Naive B cell (primary cell): ENCODE data around the gene PGA3. TPM values are rescaled to one million over a fixed set of nuclear protein-coding genes. Genes with fewer than 3 reads are reported as not detected.
A peak's percentile ranks its signal among the peaks of the same experiment; 100 is the strongest.
"Not testable (repeated sequence)": the region's sequence is repeated elsewhere in the genome, so short reads cannot be mapped to it uniquely, and the experiment has no call there.

Source experiments
- ATAC-seq, 2 donors: fragments of 150-1000 bp; cut with Tn5 transposase; 2 replicates each; pipeline ENCODE4 v1.10.0; 2021; ENCODE audit warnings: low read depth in 2 of 2, mild to moderate bottlenecking in 2 of 2, moderate library complexity in 2 of 2
- DNase-seq: peaks from one replicate; pipeline ENCODE4 v3.0.0; 2022
- H3K27ac Mint-ChIP-seq, 6 donors: one replicate each; pipeline ENCODE4 v1.8.0; 2020 to 2022; ENCODE audit warnings: mild to moderate bottlenecking in 6 of 6, mixed read lengths in 6 of 6, moderate library complexity in 5 of 6, inconsistent platforms in 2 of 6
- H3K27me3 Mint-ChIP-seq, 3 donors: one replicate each; pipeline ENCODE4 v1.8.0; 2021 to 2022; ENCODE audit warnings: mixed read lengths in 3 of 3, mild to moderate bottlenecking in 1 of 3
- H3K36me3 Mint-ChIP-seq, 2 donors: one replicate each; pipeline ENCODE4 v1.8.0; 2020 to 2022; ENCODE audit warnings: mixed read lengths in 2 of 2, inconsistent platforms in 1 of 2, mild to moderate bottlenecking in 1 of 2
- H3K4me1 Mint-ChIP-seq, 3 donors: one replicate each; pipeline ENCODE4 v1.8.0; 2020 to 2022; ENCODE audit warnings: mixed read lengths in 3 of 3, inconsistent platforms in 1 of 3, mild to moderate bottlenecking in 1 of 3, moderate library complexity in 1 of 3
- H3K4me3 Mint-ChIP-seq, 8 donors: one replicate each; pipeline ENCODE4 v1.8.0; 2020 to 2022; ENCODE audit warnings: mild to moderate bottlenecking in 8 of 8, mixed read lengths in 8 of 8, moderate library complexity in 8 of 8, inconsistent platforms in 2 of 8
- H3K9me3 Mint-ChIP-seq, 7 donors: one replicate each; pipeline ENCODE4 v1.8.0; 2020 to 2022; ENCODE audit warnings: mixed read lengths in 7 of 7, mild to moderate bottlenecking in 5 of 7, inconsistent platforms in 2 of 7, moderate library complexity in 1 of 7
- polyA plus RNA-seq, 6 donors: library from polyadenylated mRNA; unstranded; fragments of 300-500 nt; fragmentation: Illumina TruSeq; gene quantifications; one replicate each; pipeline ENCODE4 v1.2.3, GENCODE V29; 2021; ENCODE audit warnings: low read depth in 6 of 6

The PGA3 gene
- polyA plus RNA-seq, 6 donors from 2014 or later, result not detected

- not testable (repeated sequence) for H3K4me1 Mint-ChIP-seq, H3K27me3 Mint-ChIP-seq, H3K4me3 Mint-ChIP-seq, DNase-seq, H3K36me3 Mint-ChIP-seq, H3K27ac Mint-ChIP-seq, H3K9me3 Mint-ChIP-seq, ATAC-seq
These were observed 49.0 kb downstream of the PGA3 start for GRCh38 chr11:61252332-61252731.

- no peaks in the 10 kb centered on the region for H3K27me3 Mint-ChIP-seq
- peak; percentile 73 to 78 for ATAC-seq
- H3K9me3 Mint-ChIP-seq, result no peaks in the 10 kb centered on the region
- H3K36me3 Mint-ChIP-seq, result no peaks in the 10 kb centered on the region
- peak overlapping the region in 1 of 8 donors; percentile 21 for H3K4me3 Mint-ChIP-seq
- H3K4me1 Mint-ChIP-seq, result no peaks in the 10 kb centered on the region
- DNase-seq, result peak; percentile 43
- no peak overlapping the region for H3K27ac Mint-ChIP-seq
These were observed 51.2 kb downstream of the PGA3 start for GRCh38 chr11:61254403-61255025.

- H3K36me3 Mint-ChIP-seq, result no peaks in the 10 kb centered on the region
- H3K4me3 Mint-ChIP-seq, result no peak overlapping the region
- no peak for ATAC-seq
- H3K9me3 Mint-ChIP-seq, result no peaks in the 10 kb centered on the region
- H3K4me1 Mint-ChIP-seq, result no peaks in the 10 kb centered on the region
- no peak for DNase-seq
- H3K27me3 Mint-ChIP-seq, result no peaks in the 10 kb centered on the region
- H3K27ac Mint-ChIP-seq, result peak overlapping the region in 1 of 6 donors; percentile 0
These were observed 53.6 kb downstream of the PGA3 start for GRCh38 chr11:61256710-61257482.

GRCh38 chr11:61258546-61258945 is 55.2 kb downstream of the PGA3 start:
- ATAC-seq (no peak), DNase-seq (no peak)
- Mint-ChIP-seq H3K4me1 (no peaks in the 10 kb centered on the region), H3K27me3 (no peaks in the 10 kb centered on the region), H3K4me3 (no peak overlapping the region), H3K9me3 (no peaks in the 10 kb centered on the region), H3K36me3 (no peaks in the 10 kb centered on the region), H3K27ac (no peak overlapping the region)

- Mint-ChIP-seq H3K27me3 (no peaks in the 10 kb centered on the region), H3K36me3 (no peaks in the 10 kb centered on the region), H3K27ac (peak overlapping the region in 1 of 6 donors; percentile 69), H3K9me3 (no peaks in the 10 kb centered on the region), H3K4me1 (no peaks in the 10 kb centered on the region), H3K4me3 (no peak overlapping the region)
- ATAC-seq (no peak), DNase-seq (no peak)
These were observed 56.0 kb downstream of the PGA3 start for GRCh38 chr11:61259363-61259762.

Other genes starting within 250 kb of the PGA3 start
- 10 to 100 TPM in 4 of 6 donors, 1 to 10 TPM in 2; 6.4 to 25.2 (median 10.8) TPM for gene CD6, start 231.8 kb upstream of the PGA3 start, polyA plus RNA-seq
- gene CD5, start 101.0 kb upstream of the PGA3 start, polyA plus RNA-seq, result 10 to 100 TPM in 3 of 6 donors, 1 to 10 TPM in 3; 5.6 to 21.0 (median 10.5) TPM
- gene VPS37C, start 42.1 kb upstream of the PGA3 start, polyA plus RNA-seq, result 1 to 10 TPM; 1.0 to 4.6 (median 2.4) TPM
- gene PGA4, start 18.8 kb downstream of the PGA3 start, polyA plus RNA-seq, result under 1 TPM in 1 of 6 donors, not detected in 5; 0.17 TPM
- not detected for gene PGA5, start 37.7 kb downstream of the PGA3 start, polyA plus RNA-seq
- gene VWCE, start 91.8 kb downstream of the PGA3 start, polyA plus RNA-seq, result under 1 TPM in 3 of 6 donors, not detected in 3; 0.24 to 0.79 (median 0.76) TPM
- gene DDB1, start 129.6 kb downstream of the PGA3 start, polyA plus RNA-seq, result 100 to 1,000 TPM; 103 to 177 (median 111) TPM
- 10 to 100 TPM; 38.3 to 62.2 (median 46.4) TPM for gene TKFC, start 129.7 kb downstream of the PGA3 start, polyA plus RNA-seq
- 1,000 to 10,000 TPM; 1,105 to 1,945 (median 1,251) TPM for gene CYB561A3, start 158.4 kb downstream of the PGA3 start, polyA plus RNA-seq
- gene TMEM138, start 158.9 kb downstream of the PGA3 start, polyA plus RNA-seq, result 10 to 100 TPM; 37.9 to 56.4 (median 41.9) TPM
- gene TMEM216, start 189.1 kb downstream of the PGA3 start, polyA plus RNA-seq, result 10 to 100 TPM; 36.4 to 76.6 (median 65.0) TPM
- gene CPSF7, start 226.5 kb downstream of the PGA3 start, polyA plus RNA-seq, result 10 to 100 TPM; 26.3 to 43.8 (median 36.6) TPM
- 10 to 100 TPM; 65.7 to 83.3 (median 79.1) TPM for gene SDHAF2, start 226.6 kb downstream of the PGA3 start, polyA plus RNA-seq